DOHH2 (cell line): ENCODE measurements around the gene ATIC.

Experiments used
- H3F3A ChIP-seq: fragments of 200-600 bp; sonication (generic), shearing (Covaris generic); 2 replicates; pipeline ENCODE4 v1.6.0; 2016; ENCODE audit warnings: antibody characterized with exemption, mild to moderate bottlenecking; ENCODE audit not compliant: control insufficient read depth, insufficient read depth
- H3K27ac ChIP-seq: fragments of 200-600 bp; sonication (generic); 2 replicates; pipeline ENCODE4 v1.5.1; 2014; ENCODE audit warnings: low read depth, mild to moderate bottlenecking, low read length, moderate library complexity
- H3K27me3 ChIP-seq: fragments of 200-600 bp; sonication (generic); 2 replicates; pipeline ENCODE4 v1.6.1; 2014; ENCODE audit warnings: mild to moderate bottlenecking, low read length, mixed read lengths; ENCODE audit not compliant: control insufficient read depth
- H3K36me3 ChIP-seq: fragments of 200-600 bp; sonication (generic); 2 replicates; pipeline ENCODE4 v1.6.1; 2014; ENCODE audit warnings: mild to moderate bottlenecking, low read length, moderate library complexity, mixed read lengths; ENCODE audit not compliant: control insufficient read depth
- H3K4me1 ChIP-seq: fragments of 200-600 bp; sonication (generic); 2 replicates; pipeline ENCODE4 v1.6.1; 2014; ENCODE audit warnings: mild to moderate bottlenecking, low read length, mixed read lengths; ENCODE audit not compliant: control insufficient read depth
- H3K4me2 ChIP-seq: fragments of 200-600 bp; sonication (generic); 2 replicates; pipeline ENCODE4 v1.6.0; 2014; ENCODE audit warnings: mild to moderate bottlenecking, low read length, moderate library complexity
- H3K4me3 ChIP-seq: fragments of 200-600 bp; sonication (generic); 2 replicates; pipeline ENCODE4 v1.5.1; 2014; ENCODE audit warnings: mild to moderate bottlenecking, low read length, mixed read lengths
- H3K79me2 ChIP-seq: fragments of 200-600 bp; sonication (generic); 2 replicates; pipeline ENCODE4 v1.6.1; 2014; ENCODE audit warnings: mild to moderate bottlenecking, low read length, mixed read lengths; ENCODE audit not compliant: control insufficient read depth
- H3K9me2 ChIP-seq: fragments of 200-600 bp; sonication (generic); replicated peaks from 2 replicates; pipeline ENCODE4 v1.6.1; 2014; ENCODE audit warnings: mild to moderate bottlenecking, low read length, mixed read lengths; ENCODE audit not compliant: control insufficient read depth
- H3K9me3 ChIP-seq: fragments of 200-600 bp; sonication (generic); 2 replicates; pipeline ENCODE4 v1.6.1; 2014; ENCODE audit warnings: antibody characterized with exemption, low read length, mixed read lengths; ENCODE audit not compliant: control insufficient read depth, insufficient read depth
- H4K20me1 ChIP-seq: fragments of 200-600 bp; sonication (generic); 2 replicates; pipeline ENCODE4 v1.6.0; 2014; ENCODE audit warnings: low read depth, mild to moderate bottlenecking, antibody characterized with exemption, low read length, moderate library complexity; ENCODE audit not compliant: control insufficient read depth, insufficient read depth
- CTCF ChIP-seq: fragments of 200-600 bp; sonication (generic); IDR thresholded peaks from one replicate; pipeline ENCODE4 v1.5.1; 2014; ENCODE audit warnings: antibody characterized with exemption, mild to moderate bottlenecking, low read depth, low read length; ENCODE audit not compliant: poor library complexity, severe bottlenecking
- EZH2phosphoT487 ChIP-seq: fragments of 200-600 bp; sonication (generic); IDR thresholded peaks from 2 replicates; pipeline ENCODE4 v1.6.1; 2017; ENCODE audit warnings: borderline replicate concordance, mild to moderate bottlenecking, antibody characterized with exemption, low read length, moderate library complexity, mixed read lengths

The ATIC gene

DNA sequence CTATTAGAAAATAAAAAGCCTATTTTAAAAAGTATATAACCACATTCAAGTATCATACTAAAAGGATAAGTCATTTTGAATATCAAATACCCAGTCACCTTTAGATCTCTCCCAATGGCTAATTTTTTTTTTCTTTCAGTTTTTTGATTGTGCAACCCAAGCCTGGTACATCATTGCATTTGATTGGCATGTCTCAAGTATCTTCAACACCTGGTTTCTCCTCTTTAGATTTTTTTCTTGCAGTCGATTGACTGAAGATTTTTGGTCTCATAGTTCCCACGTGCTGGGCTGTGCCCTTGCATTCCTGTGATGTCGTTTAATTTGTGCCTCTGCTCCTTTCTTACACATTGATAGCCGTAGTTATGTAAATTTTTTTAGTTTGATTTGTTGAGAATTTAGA, 40.7 kb downstream of the ATIC start:
- Histone ChIP-seq H3K4me1 (no peaks in the 10 kb centered on the region), H4K20me1 (no peaks in the 10 kb centered on the region), H3K9me3 (no peaks in the 10 kb centered on the region), H3K27me3 (no peaks in the 10 kb centered on the region), H3K4me3 (no peak overlapping the region), H3K27ac (no peak overlapping the region), H3F3A (no peaks in the 10 kb centered on the region; the same call in 1 of the 2 replicates), H3K9me2 (no peaks in the 10 kb centered on the region), H3K36me3 (peaks cover 66% of the 10 kb centered on the region), H3K79me2 (no peaks in the 10 kb centered on the region), H3K4me2 (no peak overlapping the region)
- TF ChIP-seq EZH2phosphoT487 = no peak
- no peak for TF ChIP-seq CTCF

DNA sequence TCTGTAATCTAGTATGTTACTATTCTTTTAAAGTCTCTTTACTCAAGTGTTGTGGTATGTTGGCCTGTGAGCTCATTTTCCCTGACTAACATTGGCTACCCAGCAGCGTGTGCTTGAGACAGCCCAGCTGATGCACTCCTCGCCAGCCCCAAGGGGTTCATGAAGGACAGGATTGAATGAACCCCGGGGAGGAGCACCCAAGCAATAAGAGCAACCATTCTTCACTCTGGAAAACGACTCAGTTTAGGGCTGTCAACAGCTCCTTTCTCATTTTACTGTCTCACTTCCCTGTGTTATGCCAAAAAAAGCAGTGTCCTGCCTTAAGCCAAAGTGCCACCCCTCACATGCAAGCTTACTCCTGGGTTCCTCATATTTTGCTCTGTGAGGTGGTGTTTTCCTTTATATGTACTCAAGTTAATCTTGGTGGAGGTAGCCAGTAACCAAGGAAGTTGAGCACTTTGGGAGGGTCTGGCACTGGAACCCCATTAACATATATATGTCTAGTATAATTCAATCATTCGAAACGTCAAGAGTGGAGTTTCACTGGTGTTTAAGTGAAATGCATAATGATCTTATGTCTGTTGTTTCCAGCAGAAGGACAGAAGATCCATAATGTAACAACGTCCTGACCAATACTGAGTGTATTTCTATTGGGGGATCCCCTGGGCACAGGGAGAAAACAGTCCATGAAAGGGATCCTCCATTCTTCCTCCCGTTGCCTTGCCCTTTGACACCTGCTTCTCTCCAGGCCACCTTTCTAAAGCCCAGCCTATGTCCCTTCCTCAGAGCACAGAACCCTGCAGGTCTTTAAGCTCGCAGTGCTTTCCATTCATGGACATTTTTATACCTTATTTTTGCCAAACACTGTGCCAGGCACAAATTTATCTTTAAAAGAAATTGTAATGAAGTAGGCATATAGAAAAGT, 43.2 kb downstream of the ATIC start:
- H3K4me1 ChIP-seq = no peaks in the 10 kb centered on the region
- no peak overlapping the region for H3K27ac ChIP-seq
- H3K36me3 ChIP-seq = peaks cover 48% of the 10 kb centered on the region
- H3K27me3 ChIP-seq = no peaks in the 10 kb centered on the region
- no peak overlapping the region for H3K4me3 ChIP-seq
- TF ChIP-seq EZH2phosphoT487 (no peak), CTCF (no peak)
- no peaks in the 10 kb centered on the region; the same call in 1 of the 2 replicates for H3F3A ChIP-seq
- H3K9me2 ChIP-seq = no peaks in the 10 kb centered on the region
- H4K20me1 ChIP-seq = no peaks in the 10 kb centered on the region
- H3K4me2 ChIP-seq = no peak overlapping the region
- H3K79me2 ChIP-seq = no peaks in the 10 kb centered on the region
- H3K9me3 ChIP-seq = no peaks in the 10 kb centered on the region

- no peaks in the 10 kb centered on the region for H3K9me2 ChIP-seq
- H3K79me2 ChIP-seq = no peaks in the 10 kb centered on the region
- no peak for TF ChIP-seq CTCF
- TF ChIP-seq EZH2phosphoT487 = no peak
- no peaks in the 10 kb centered on the region for H3K9me3 ChIP-seq
- H3K27ac ChIP-seq = no peak overlapping the region
- peaks cover 42% of the 10 kb centered on the region for H3K36me3 ChIP-seq
- no peaks in the 10 kb centered on the region for H3K4me1 ChIP-seq
- no peak overlapping the region for H3K4me3 ChIP-seq
- H3K27me3 ChIP-seq = no peaks in the 10 kb centered on the region
- no peak overlapping the region for H3K4me2 ChIP-seq
- H4K20me1 ChIP-seq = no peaks in the 10 kb centered on the region
- no peaks in the 10 kb centered on the region; the same call in 1 of the 2 replicates for H3F3A ChIP-seq
Measured at GRCh38 chr2:215355801-215356200, 43.9 kb downstream of the ATIC start.
